Endothelial cell (in vitro differentiated cells): ENCODE data around the gene TESMIN. TPM values are rescaled to one million over a fixed set of nuclear protein-coding genes. Genes with fewer than 3 reads are reported as not detected.

Experiments
- DNase-seq: peaks from one replicate; pipeline ENCODE4 v3.0.0; 2021; ENCODE audit warnings: low spot score
- H3K27ac Mint-ChIP-seq: one replicate; pipeline ENCODE4 v1.8.0; 2021; ENCODE audit warnings: mixed read lengths, inconsistent platforms; ENCODE audit not compliant: unreplicated experiment
- H3K27me3 Mint-ChIP-seq: one replicate; pipeline ENCODE4 v1.8.0; 2021; ENCODE audit warnings: mild to moderate bottlenecking, moderate library complexity, mixed read lengths, inconsistent platforms; ENCODE audit not compliant: unreplicated experiment
- H3K36me3 Mint-ChIP-seq: one replicate; pipeline ENCODE4 v1.8.0; 2021; ENCODE audit warnings: mild to moderate bottlenecking, low read depth, mixed read lengths, inconsistent platforms; ENCODE audit not compliant: unreplicated experiment
- H3K4me1 Mint-ChIP-seq: one replicate; pipeline ENCODE4 v1.8.0; 2021; ENCODE audit warnings: mild to moderate bottlenecking, mixed read lengths, inconsistent platforms; ENCODE audit not compliant: unreplicated experiment
- H3K4me3 Mint-ChIP-seq: one replicate; pipeline ENCODE4 v1.8.0; 2021; ENCODE audit warnings: mild to moderate bottlenecking, mixed read lengths, inconsistent platforms; ENCODE audit not compliant: unreplicated experiment
- H3K9me3 Mint-ChIP-seq: one replicate; pipeline ENCODE4 v1.8.0; 2021; ENCODE audit warnings: mixed read lengths, inconsistent platforms; ENCODE audit not compliant: unreplicated experiment
- total RNA-seq: library from RNA; stranded (reverse); fragmentation: NEBNext Ultra II Directional; extraction: Animal tissue kit (Norgen Biotek cat#: 25700); gene quantifications from one replicate; pipeline ENCODE4 v1.2.1, GENCODE V29; 2021; ENCODE audit not compliant: unreplicated experiment
- TF ChIP-seq, protein P1 (sequence below): fragments of 200-600 bp; sonication (generic); IDR thresholded peaks from one replicate; pipeline ENCODE4 v1.5.0; 2021; ENCODE audit warnings: antibody characterized with exemption; ENCODE audit not compliant: unreplicated experiment

The TESMIN gene
- total RNA-seq, 1 donor from 2014 or later: 3.4 TPM

- TF ChIP-seq, protein P1, sequence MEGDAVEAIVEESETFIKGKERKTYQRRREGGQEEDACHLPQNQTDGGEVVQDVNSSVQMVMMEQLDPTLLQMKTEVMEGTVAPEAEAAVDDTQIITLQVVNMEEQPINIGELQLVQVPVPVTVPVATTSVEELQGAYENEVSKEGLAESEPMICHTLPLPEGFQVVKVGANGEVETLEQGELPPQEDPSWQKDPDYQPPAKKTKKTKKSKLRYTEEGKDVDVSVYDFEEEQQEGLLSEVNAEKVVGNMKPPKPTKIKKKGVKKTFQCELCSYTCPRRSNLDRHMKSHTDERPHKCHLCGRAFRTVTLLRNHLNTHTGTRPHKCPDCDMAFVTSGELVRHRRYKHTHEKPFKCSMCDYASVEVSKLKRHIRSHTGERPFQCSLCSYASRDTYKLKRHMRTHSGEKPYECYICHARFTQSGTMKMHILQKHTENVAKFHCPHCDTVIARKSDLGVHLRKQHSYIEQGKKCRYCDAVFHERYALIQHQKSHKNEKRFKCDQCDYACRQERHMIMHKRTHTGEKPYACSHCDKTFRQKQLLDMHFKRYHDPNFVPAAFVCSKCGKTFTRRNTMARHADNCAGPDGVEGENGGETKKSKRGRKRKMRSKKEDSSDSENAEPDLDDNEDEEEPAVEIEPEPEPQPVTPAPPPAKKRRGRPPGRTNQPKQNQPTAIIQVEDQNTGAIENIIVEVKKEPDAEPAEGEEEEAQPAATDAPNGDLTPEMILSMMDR: no peak
- DNase-seq: no peak
- H3K27ac Mint-ChIP-seq: no peak overlapping the region
- H3K4me1 Mint-ChIP-seq: peaks cover 11% of the 10 kb centered on the region
- no peaks in the 10 kb centered on the region for H3K9me3 Mint-ChIP-seq
- peaks cover 3% of the 10 kb centered on the region for H3K27me3 Mint-ChIP-seq
- no peaks in the 10 kb centered on the region for H3K36me3 Mint-ChIP-seq
- H3K4me3 Mint-ChIP-seq: no peak overlapping the region
These were observed 1.8 kb downstream of the TESMIN start for GRCh38 chr11:68749229-68750123.

GRCh38 chr11:68748061-68748460 lies 3.3 kb downstream of the TESMIN start:
- TF ChIP-seq, protein P1: no peak
- H3K4me1 Mint-ChIP-seq: peaks cover 11% of the 10 kb centered on the region
- no peak for DNase-seq
- H3K36me3 Mint-ChIP-seq: no peaks in the 10 kb centered on the region
- H3K27ac Mint-ChIP-seq: no peak overlapping the region
- no peak overlapping the region for H3K4me3 Mint-ChIP-seq
- peaks cover 3% of the 10 kb centered on the region for H3K27me3 Mint-ChIP-seq
- no peaks in the 10 kb centered on the region for H3K9me3 Mint-ChIP-seq

DNA sequence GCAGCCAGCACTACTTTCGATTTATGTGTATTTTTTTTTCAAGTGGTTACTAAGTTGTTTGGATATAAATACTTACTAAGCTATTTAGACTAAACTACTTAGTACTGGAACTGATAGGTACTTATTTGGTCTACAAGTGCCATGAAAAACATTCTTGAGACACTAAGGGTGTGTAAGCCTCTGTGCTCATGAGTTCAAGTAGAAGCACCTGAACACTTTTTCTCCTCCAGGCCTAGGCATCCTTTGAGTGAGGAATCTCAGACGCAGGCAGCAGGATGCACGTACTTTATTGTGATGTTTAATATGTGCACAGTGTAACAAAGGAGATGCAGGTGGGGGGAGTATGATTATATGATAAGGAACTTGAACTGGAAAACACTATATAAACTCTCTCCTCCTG lies 7.8 kb downstream of the TESMIN start:
- H3K9me3 Mint-ChIP-seq: no peaks in the 10 kb centered on the region
- H3K27ac Mint-ChIP-seq: no peak overlapping the region
- no peak overlapping the region for H3K4me3 Mint-ChIP-seq
- TF ChIP-seq, protein P1: no peak
- H3K27me3 Mint-ChIP-seq: no peaks in the 10 kb centered on the region
- no peaks in the 10 kb centered on the region for H3K4me1 Mint-ChIP-seq
- DNase-seq: no peak
- no peaks in the 10 kb centered on the region for H3K36me3 Mint-ChIP-seq

GRCh38 chr11:68741463-68741862 lies 9.9 kb downstream of the TESMIN start:
- peaks cover 6% of the 10 kb centered on the region for H3K4me1 Mint-ChIP-seq
- no peak overlapping the region for H3K4me3 Mint-ChIP-seq
- TF ChIP-seq, protein P1: no peak
- H3K27me3 Mint-ChIP-seq: no peaks in the 10 kb centered on the region
- no peaks in the 10 kb centered on the region for H3K36me3 Mint-ChIP-seq
- H3K27ac Mint-ChIP-seq: no peak overlapping the region
- no peaks in the 10 kb centered on the region for H3K9me3 Mint-ChIP-seq
- no peak for DNase-seq

- TF ChIP-seq, protein P1: no peak
- H3K27ac Mint-ChIP-seq: no peak overlapping the region
These were observed 15.7 kb downstream of the TESMIN start for GRCh38 chr11:68735646-68736045.

More at GRCh38 chr11:68735646-68736045, 15.7 kb downstream of the TESMIN start:
- Mint-ChIP-seq H3K4me1 (peaks cover 22% of the 10 kb centered on the region), H3K9me3 (no peaks in the 10 kb centered on the region), H3K36me3 (no peaks in the 10 kb centered on the region), H3K4me3 (no peak overlapping the region), H3K27me3 (no peaks in the 10 kb centered on the region)
- DNase-seq: no peak
